ENCODE measurements around the gene LUC7L3. TPM values are rescaled to one million over a fixed set of nuclear protein-coding genes. Genes with fewer than 3 reads are reported as not detected.

LUC7L3 gene
- total and polyA plus RNA-seq, 2 experiments from 2014 or later, result 69.3 to 501 TPM

- TF ChIP-seq ZNF462 (CRISPR knock-in tag; IDR thresholded peaks at IDR 0.05) (no peak), CTCF (conservative IDR thresholded peaks at IDR 0.05; ENCODE audit: low read depth in 2 of 2) (no peak), NANOG (IDR thresholded peaks at IDR 0.05; ENCODE audit: borderline replicate concordance) (no peak), EZH2 (IDR thresholded peaks at IDR 0.05; ENCODE audit: low read depth, unreplicated experiment) (no peak), STAT1 (IDR thresholded peaks at IDR 0.05; ENCODE audit: unreplicated experiment) (no peak), ZNF331 (CRISPR knock-in tag; IDR thresholded peaks at IDR 0.05; ENCODE audit: low read depth) (no peak), EZH2phosphoT487 (IDR thresholded peaks at IDR 0.05; ENCODE audit: unreplicated experiment) (no peak), POLR2AphosphoS5 (IDR thresholded peaks at IDR 0.05; ENCODE audit: low read depth) (no peak), CREB1 (CRISPR knock-in tag; IDR thresholded peaks at IDR 0.05; ENCODE audit: low read depth) (no peak), JUNB (IDR thresholded peaks at IDR 0.05; ENCODE audit: unreplicated experiment) (no peak), ETS1 (IDR thresholded peaks at IDR 0.05) (no peak), ZNF114 (CRISPR knock-in tag; IDR thresholded peaks at IDR 0.05) (no peak)
Measured at GRCh38 chr17:50766222-50767023, 47.0 kb downstream of the LUC7L3 start (continued).

Data from GM23338 (cell line).